Measurements from ENCODE around the gene EXOSC10.
"Not testable (repeated sequence)": the region's sequence is repeated elsewhere in the genome, so short reads cannot be mapped to it uniquely, and the experiment has no call there.

EXOSC10 gene

GRCh38 chr1:11114966-11115365 is 15.3 kb upstream of the EXOSC10 start:
- in situ Hi-C loops (cut with HindIII; ENCODE audit: low sequenced_read_pairs) = no loop called here

DNA sequence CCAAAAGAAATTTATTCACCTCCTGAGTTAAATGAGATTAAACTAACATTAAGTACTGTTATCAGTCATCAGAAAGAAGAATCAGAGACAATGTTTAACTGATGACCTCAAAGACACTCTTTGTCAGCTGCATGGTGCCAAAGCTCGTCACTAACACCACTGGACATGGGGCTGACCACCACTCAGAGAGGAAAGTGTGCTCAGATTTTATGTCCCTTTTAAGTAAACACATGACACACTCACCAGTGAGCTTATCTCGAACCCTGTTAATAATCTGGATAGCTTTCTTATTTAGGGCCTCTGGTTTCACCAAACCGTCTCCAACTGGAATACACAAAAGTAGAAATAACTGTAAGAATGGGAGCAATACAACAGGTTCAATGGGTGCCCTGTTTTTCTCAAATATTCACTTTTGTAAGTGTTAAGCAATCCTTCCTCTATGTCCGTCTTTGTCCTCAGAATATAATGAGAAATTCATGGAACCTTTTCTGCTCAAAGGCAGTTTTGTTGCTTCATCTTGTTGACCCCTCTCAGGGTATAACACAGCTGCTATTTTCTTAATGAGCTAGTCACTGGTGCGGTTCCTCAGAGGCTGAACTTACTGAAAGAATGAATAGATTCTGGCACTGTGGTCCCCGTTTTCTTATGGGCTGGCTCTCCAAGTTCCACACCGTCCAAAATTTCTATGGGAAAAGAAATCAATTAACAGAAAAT is 9.5 kb upstream of the EXOSC10 start:
- in situ Hi-C loops (cut with HindIII; ENCODE audit: low sequenced_read_pairs) = no loop called here

DNA sequence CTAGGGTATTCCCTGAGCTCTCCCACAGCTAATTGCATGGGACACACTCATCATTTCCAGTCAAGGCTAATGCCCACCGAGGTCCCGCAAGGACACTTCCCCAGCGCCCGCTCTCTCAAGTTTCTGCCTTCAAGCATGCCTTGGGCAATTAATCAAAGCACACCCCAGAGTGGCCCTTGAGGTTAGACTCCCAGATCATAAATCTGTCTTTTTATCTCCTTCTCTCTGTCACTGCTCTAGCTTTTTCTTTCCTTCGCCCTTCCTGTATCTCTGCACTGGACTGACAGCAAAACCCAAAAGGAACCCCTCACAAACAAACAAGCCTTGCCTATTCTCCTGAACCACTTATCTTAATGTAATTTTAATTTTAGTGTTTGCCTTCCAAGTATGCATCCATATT is 7.9 kb upstream of the EXOSC10 start:
- in situ Hi-C loops (cut with HindIII; ENCODE audit: low sequenced_read_pairs) = no loop called here

- in situ Hi-C loops (cut with HindIII; ENCODE audit: low sequenced_read_pairs) = no loop called here
Observed at GRCh38 chr1:11105586-11105985, 5.9 kb upstream of the EXOSC10 start.

GRCh38 chr1:11101347-11101746 is 1.7 kb upstream of the EXOSC10 start:
- in situ Hi-C loops (cut with HindIII; ENCODE audit: low sequenced_read_pairs) = no loop called here

GRCh38 chr1:11100806-11101205 is 1.1 kb upstream of the EXOSC10 start:
- in situ Hi-C loops (cut with HindIII; ENCODE audit: low sequenced_read_pairs) = not testable (repeated sequence)

DNA sequence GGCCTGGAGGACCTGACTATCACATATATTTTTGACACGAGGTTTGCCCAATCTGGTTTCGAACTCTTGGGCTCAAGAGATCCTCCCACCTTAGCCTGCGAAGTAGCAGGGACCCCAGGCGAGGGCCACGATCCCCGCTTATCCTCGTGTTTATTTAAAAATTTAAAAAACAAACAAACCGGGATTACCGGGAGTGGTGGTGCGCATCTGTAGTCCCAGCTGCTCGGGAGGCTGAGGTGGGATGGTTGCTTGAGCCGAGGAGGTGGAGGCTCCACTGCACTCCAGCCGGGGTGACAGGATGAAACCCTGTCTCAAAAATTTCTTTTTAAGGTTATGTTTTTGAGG is 452 bp upstream of the EXOSC10 start:
- in situ Hi-C loops (cut with HindIII; ENCODE audit: low sequenced_read_pairs) = no loop called here

DNA sequence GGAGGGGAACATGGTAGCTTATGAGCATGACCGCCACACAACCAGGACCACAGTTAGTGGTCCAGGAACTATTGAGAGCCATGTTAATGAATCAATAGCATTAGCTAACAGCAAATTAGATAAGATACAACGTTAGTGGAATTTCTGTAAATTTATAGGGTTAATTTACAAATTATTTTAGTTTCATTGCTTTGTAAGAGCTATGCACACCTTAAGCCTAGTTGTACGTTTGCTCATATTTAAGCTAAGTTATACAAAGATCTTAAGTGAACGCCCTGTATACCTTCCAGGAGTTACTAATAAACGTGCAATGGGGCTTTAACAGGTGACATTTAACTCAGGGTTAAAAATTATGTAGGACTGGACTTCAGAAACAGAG is 749 bp downstream of the EXOSC10 start:
- in situ Hi-C loops (cut with HindIII; ENCODE audit: low sequenced_read_pairs) = loop anchor here (5.0 kb wide), 1 partner anchor 37 kb away; the partner anchor contains the start of gene SRM

DNA sequence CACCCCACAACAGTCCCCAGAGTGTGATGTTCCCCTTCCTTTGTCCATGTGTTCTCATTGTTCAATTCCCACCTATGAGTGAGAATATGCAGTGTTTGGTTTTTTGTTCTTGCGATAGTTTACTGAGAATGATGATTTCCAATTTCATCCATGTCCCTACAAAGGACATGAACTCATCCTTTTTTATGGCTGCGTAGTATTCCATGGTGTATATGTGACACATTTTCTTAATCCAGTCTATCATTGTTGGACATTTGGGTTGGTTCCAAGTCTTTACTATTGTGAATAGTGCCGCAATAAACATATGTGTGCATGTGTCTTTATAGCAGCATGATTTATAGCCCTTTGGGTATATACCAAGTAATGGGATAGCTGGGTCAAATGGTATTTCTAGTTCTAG is 15.9 kb downstream of the EXOSC10 start:
- in situ Hi-C loops (cut with HindIII; ENCODE audit: low sequenced_read_pairs) = loop anchor here (5.0 kb wide), 1 partner anchor 49 kb away; no protein-coding TSS in a partner anchor

DNA sequence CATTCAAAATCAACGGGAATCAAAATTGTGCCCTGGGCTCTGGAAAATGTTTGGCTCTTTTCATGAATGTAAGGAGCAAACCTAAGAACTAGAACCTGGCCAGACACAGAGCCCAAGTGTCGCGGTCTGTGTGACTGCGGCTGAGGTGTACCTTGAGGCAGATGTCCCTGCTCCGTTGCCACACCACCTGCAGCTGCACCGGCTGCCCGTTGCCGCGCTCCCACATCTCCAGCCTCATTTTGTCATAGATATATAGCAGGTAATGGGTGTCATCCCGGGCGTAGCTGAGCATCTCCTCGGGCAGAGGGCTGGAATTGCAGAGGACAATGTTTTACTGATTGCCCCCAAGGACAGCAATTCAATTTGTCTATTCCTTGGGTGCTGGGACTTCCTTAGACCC is 18.7 kb downstream of the EXOSC10 start:
- in situ Hi-C loops (cut with HindIII; ENCODE audit: low sequenced_read_pairs) = loop anchor here (5.0 kb wide), 1 partner anchor 51 kb away; no protein-coding TSS in a partner anchor

DNA sequence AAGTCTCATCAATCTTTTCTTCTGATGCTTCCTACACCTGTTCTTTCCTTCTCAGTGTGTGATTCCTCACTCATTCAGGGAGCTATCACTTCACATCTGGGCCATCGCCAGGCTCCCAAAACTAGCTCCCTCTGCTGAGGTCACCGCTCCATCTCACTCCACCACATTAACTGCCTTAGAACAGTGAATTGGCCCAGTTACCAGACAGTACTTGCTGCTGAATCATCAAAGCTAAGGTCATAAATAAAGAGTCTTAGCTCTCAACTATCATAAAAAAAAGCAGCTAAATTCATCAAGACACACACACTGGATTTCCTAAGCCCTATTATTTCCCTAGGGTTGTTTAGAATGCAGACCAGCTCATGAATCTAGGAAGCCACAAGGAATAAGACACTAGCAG is 21.0 kb downstream of the EXOSC10 start:
- in situ Hi-C loops (cut with HindIII; ENCODE audit: low sequenced_read_pairs) = no loop called here

GRCh38 chr1:11073398-11073797 is 26.3 kb downstream of the EXOSC10 start:
- in situ Hi-C loops (cut with HindIII; ENCODE audit: low sequenced_read_pairs) = not testable (repeated sequence)

DNA sequence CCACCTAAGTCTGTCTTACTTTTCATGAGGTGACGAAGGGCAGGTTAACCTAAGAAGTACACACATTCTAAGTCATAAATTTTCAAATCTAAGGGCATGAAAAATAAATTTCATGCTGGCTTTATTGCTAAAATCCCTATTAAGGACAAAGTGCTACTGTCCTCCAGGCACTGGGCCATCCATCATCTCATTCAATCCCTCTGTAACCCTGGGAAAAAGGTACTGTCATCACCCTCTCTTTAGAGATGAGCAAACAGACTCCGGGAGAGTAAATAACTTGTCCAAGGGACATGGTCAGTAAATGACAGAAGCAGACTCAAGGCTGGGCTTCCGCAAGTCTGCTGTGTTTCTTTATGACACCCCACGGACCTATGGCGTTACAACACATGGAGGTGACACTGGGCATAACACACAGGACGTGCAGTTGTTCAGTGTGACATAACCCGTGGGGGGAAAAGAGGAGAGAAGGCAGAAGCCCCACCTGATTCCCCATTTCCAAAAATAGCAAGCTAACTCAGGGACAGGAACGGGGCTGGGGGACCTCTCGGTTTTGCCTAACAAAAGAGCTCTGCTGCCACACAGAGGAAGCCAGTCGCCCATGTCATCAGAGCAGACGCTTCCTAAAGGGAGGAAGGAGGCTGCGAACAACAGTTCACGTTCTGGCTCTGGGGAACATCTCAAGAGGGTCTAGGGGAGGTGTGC is 27.3 kb downstream of the EXOSC10 start:
- in situ Hi-C loops (cut with HindIII; ENCODE audit: low sequenced_read_pairs) = no loop called here

- in situ Hi-C loops (cut with HindIII; ENCODE audit: low sequenced_read_pairs) = no loop called here
Observed at GRCh38 chr1:11071463-11072215, 28.0 kb downstream of the EXOSC10 start.

DNA sequence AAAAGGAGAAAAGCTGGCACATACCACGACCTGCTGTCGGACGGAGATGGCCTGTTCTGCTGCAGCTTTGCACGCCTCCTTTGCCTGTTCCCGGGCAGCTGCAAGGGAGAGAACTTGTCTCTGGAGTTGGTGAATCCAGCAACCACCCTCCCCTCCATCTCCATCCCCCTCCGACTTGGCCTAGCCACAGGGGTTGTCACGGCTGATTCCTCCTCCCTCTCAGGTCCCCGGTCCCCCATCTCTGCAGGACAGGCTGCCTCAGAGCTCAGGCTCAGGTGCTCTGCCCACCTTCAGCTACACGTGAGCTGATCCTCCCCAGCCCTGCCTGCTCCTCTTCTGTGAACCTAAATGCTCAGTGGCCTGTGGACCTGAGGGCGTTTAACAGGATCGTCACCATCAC is 28.8 kb downstream of the EXOSC10 start:
- in situ Hi-C loops (cut with HindIII; ENCODE audit: low sequenced_read_pairs) = no loop called here

DNA sequence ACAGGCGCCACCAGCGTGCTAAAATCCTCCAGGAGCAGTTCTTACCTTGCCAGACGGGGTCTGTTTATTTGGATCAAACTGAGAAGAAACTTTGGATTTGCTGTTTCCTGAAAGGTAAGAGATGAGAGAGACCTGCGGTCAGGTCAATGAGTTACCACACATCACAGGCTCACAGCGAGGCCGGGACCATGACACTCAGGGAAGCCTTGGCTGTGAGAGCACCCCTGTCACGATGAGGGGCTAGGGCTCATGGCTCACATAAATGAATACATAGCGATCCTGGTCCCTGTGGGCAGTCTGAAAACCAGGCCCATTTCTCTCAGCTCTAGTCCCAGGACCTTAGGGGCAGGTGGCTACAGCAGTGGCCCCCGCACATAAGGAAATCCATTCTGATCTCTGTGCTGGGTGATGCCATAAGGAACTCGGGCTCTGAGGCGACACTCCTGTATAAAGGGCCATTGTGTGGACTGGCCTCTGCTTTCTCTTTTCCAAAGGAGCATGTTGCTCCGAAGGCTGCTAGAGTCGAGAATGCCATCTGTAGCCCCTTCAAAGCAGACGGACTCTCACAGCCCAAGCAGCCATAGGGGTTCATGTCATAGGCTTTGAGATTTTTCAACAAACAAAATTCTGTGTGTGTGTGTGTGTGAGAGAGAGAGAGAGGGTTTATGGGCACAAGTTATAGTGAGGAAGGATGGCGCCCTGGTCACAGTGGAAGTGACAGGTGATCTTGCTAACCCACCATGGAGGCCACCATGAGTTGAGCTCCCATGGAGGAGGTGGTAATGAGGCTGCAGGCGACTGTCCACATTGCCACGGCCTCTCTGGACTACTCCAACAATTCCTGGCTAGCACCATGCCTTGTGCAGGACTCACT is 30.8 kb downstream of the EXOSC10 start:
- in situ Hi-C loops (cut with HindIII; ENCODE audit: low sequenced_read_pairs) = no loop called here

DNA sequence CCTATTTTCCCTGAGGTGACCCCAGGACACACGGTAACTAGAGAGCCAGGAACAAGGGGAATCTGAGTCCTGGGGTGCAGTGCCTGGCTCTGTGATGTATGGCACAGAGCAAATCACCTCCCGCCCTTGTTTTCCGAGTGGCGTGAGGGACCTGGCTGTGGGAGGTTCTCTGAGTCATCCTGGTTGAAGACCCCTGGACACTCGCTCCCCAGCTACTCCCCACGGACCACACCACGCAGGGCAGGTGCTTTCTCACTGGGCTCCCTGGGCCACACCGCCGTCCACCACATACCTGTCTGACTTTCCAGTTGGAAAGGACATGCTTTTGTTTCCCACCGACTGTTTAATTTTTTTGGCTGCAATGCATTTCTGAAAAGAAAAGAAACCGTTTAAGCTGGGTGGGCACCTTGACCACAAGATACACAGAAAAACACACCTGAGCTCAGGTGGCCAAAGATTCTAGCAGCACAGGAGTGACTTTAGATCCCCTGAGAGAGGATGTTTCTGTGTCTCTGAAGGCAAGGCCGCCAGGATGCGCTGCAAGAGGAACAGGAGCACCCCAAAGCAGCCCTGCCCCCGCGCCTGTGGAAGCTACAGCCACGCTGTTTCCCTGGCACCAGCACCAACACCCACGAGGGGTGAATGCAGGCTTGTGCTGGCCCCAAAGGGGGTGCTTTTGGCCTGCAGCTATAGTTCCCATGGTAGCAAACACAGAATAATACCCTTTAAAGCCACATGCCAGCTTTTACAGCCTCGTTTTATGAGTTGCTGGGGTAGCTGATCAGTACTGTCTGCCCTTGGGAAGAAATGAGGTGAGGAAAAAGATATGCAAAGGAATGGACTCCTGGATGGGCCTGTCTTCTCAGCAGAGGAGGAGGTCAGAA is 31.7 kb downstream of the EXOSC10 start:
- in situ Hi-C loops (cut with HindIII; ENCODE audit: low sequenced_read_pairs) = no loop called here

DNA sequence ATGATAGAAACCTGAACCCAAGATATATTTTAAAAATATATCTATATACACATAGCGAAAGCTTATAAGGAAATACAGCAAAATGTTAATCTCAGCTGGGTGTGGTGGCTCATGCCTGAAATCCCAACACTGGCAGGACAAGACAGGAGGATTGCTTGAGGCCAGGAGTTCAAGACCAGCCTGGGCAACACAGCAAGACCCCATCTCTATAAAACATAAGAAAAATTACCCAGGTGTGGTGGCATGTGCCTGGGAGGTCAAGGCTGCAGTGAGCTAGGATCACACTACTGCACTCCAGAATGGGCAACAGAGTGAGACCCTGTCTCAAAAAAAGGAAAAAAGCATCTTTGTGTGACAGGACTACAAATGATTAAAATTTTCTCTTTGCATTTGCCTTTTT is 33.9 kb downstream of the EXOSC10 start:
- in situ Hi-C loops (cut with HindIII; ENCODE audit: low sequenced_read_pairs) = no loop called here

GRCh38 chr1:11064942-11065341 is 34.7 kb downstream of the EXOSC10 start:
- in situ Hi-C loops (cut with HindIII; ENCODE audit: low sequenced_read_pairs) = loop anchor here (5.0 kb wide), 1 partner anchor 32 kb away; the partner anchor contains the start of gene EXOSC10
